ENCODE measurements around the gene HDHD2.

- no peak for TF ChIP-seq CTCF (IDR thresholded peaks at IDR 0.05; ENCODE audit: low read depth, low read length, missing input control)
- no peak for TF ChIP-seq GABPA (IDR thresholded peaks at IDR 0.05 in 1 of 2, conservative IDR thresholded peaks at IDR 0.05 in 1 of 2)
- TF ChIP-seq SP1 (IDR thresholded peaks at IDR 0.05) = no peak
- no peak for TF ChIP-seq ATF3 (IDR thresholded peaks at IDR 0.05)
- TF ChIP-seq REST (IDR thresholded peaks at IDR 0.05) = no peak
- no peak for TF ChIP-seq TAF1 (conservative IDR thresholded peaks at IDR 0.05)
- TF ChIP-seq RXRA (IDR thresholded peaks at IDR 0.05) = no peak
- no peak for TF ChIP-seq MAX (IDR thresholded peaks at IDR 0.05)
- no peak for TF ChIP-seq RAD21 (IDR thresholded peaks at IDR 0.05)
- TF ChIP-seq HNF4G (IDR thresholded peaks at IDR 0.05) = no peak
These were observed 41.3 kb downstream of the HDHD2 start for GRCh38 chr18:47108998-47109405.

Data from liver (tissue), 3 donors.